H1 (cell line): ENCODE results near the gene SFMBT2. TPM values are rescaled to one million over a fixed set of nuclear protein-coding genes. Genes with fewer than 3 reads are reported as not detected.

Experiments
- EP300 ChIP-seq, 2 experiments: IDR thresholded peaks; 1 replicate in 1 of 2; 2 replicates in 1 of 2; pipeline ENCODE4 v1.6.1; 2011 to 2012; ENCODE audit warnings: low read depth in 2 of 2, low read length in 2 of 2, mild to moderate bottlenecking in 2 of 2, borderline replicate concordance in 1 of 2, inconsistent platforms in 1 of 2, moderate library complexity in 1 of 2
- HDAC2 ChIP-seq, 2 experiments: fragments of 300-600 bp in 1 of 2; sonication (generic) in 1 of 2; IDR thresholded peaks; 2 replicates each; pipeline ENCODE4 v1.6.1; 2011 to 2012; ENCODE audit warnings: low read depth in 2 of 2, low read length in 2 of 2, mild to moderate bottlenecking in 2 of 2, moderate library complexity in 2 of 2, borderline replicate concordance in 1 of 2, inconsistent platforms in 1 of 2
- MAFK ChIP-seq: IDR thresholded peaks from 2 replicates; pipeline ENCODE4 v1.6.1; 2012; ENCODE audit warnings: low read depth, mild to moderate bottlenecking, improper control_type of control experiment, low read length
- polyA plus RNA-seq, 7 experiments: library from polyadenylated mRNA; depleted of rRNA in 3 of 7; stranded (reverse) in 5 of 7; unstranded in 2 of 7; fragments of >200 nt in 5 of 7; fragments of 200-250 nt in 2 of 7; gene quantifications; 1 replicate in 5 of 7; 2 replicates in 1 of 7; 4 replicates in 1 of 7; pipeline versions ENCODE4 v1.2.1 to v1.2.3, GENCODE V29; 2011 to 2013; ENCODE audit warnings: missing spikeins in 2 of 7, mixed read lengths in 2 of 7
- total RNA-seq: library from RNA; stranded (reverse); fragmentation: NEBNext Ultra II Directional; extraction: Animal tissue kit (Norgen Biotek cat#: 25700); gene quantifications from 2 replicates; pipeline ENCODE4 v1.2.1, GENCODE V29; 2021

Gene SFMBT2
- total and polyA plus RNA-seq, 2 of the 8 experiments (the other 6 are each of a cell fraction or from before 2014, with no cell fraction given) = 2.9 to 11.0 TPM

- TF ChIP-seq HDAC2 (IDR thresholded peaks at IDR 0.05; ENCODE audit: borderline replicate concordance in 1 of 2, low read depth in 2 of 2, low read length in 2 of 2) (no peak), MAFK (no peak), EP300 (IDR thresholded peaks at IDR 0.05; ENCODE audit: borderline replicate concordance in 1 of 2, low read depth in 2 of 2, low read length in 2 of 2) (no peak)
- TF ChIP-seq, all 59 proteins: peak for 0
These were observed 201.4 kb downstream of the SFMBT2 start (continued) for GRCh38 chr10:7209458-7209857.
